ENCODE data around the gene CMIP.
"Not testable (repeated sequence)": the region's sequence is repeated elsewhere in the genome, so short reads cannot be mapped to it uniquely, and the experiment has no call there.

CMIP gene

DNA sequence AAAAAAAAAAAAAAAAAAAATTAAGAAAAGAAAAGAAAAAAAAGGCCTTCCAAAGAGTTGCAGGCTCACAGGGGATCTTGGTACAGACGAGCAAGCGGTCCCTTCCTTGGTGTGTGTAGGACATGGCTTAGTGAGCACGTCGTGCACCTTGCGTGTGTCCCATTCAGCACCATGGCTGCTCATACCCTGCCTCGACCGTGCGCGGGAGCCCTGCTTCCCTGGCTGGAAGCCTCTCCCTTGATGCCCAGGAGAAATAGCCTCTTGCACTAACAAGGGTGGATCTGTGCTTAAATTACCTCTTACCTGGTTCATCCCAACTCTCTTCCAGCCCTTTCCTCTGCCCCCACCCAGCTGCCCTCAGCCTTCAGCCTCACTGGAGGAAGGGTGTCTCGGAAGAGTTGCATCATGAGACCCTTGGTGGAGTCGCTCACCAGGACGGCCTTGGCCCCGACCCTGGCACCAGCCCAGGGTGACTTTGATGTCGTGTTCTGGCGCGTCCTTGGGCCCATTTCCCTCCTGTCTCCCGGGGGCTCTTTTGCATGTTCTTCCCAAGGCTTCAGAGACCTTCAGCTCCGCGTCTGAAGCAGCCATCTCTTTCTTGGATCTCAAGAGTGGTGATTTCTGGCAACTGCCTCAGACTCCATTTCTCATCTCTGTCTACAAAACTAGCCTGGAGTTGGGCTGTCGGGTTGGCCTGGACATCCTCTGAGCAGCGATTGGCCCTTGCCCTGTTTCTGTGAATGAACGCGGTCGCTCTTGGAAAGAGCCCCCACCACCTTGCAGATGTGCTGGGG, 127.2 kb downstream of the CMIP start:
- no peak for DNase-seq

GRCh38 chr16:81572386-81573144, 128.0 kb downstream of the CMIP start:
- no peak for DNase-seq

- no peak for DNase-seq
Observed at GRCh38 chr16:81573533-81574020, 129.0 kb downstream of the CMIP start.

- no peak for DNase-seq
Observed at GRCh38 chr16:81574168-81574567, 129.6 kb downstream of the CMIP start.

DNA sequence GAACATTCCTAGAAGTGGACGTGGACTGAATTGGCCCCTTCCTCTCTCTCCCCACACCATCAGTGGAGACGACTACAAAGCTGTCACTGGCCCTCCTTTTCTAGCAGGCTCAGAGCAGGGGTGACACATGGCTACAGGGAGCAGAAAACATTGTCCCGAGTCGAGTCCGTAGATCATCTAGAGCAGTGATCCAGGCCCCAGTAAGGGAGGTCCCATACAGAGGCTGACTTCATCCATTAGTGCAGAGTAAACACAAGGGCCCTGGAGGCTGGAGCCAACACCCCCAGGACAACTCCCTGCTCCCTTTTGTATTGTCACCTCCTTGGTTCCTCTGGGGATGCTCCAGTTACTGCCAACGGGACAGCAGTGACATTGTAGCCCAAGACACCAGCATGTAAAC, 130.7 kb downstream of the CMIP start:
- no peak for DNase-seq

DNA sequence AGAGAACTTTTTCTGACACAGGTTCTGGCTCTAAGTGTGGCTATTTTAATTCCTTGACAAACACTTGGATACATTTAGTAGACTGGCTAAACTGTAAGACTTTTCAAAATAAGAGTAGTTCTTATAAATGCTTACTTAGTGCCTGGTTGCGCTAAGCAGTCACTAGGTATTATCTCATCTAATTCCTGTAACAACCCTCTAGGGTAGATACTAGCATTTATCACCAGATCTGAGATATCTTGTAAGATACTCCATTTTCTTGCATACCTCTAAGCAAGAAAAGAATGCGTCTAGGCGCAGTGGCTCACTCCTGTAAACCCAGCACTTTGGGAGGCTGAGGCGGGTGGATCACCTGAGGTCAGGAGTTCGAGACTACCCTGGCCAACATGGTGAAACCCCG, 131.2 kb downstream of the CMIP start:
- no peak for DNase-seq

DNA sequence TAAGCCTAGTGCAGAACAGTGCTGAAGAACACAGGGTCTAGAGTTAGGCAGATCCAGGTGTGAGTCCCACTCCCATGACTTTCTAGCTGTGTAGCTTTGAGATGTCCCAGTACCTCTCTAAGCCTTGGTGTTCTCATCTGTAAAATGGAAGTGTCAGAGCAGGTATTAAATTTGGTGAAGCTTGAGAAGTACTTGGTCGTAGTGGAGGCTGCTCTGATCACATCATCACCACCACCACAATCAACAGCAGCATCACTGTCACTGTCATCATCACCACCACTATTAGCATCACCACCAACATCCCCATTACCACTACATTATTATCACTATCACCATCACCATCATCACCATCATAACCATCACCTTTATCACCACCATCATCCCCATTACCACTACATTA, 132.1 kb downstream of the CMIP start:
- no peak for DNase-seq

- DNase-seq = not testable (repeated sequence)
Observed at GRCh38 chr16:81577272-81577671, 132.7 kb downstream of the CMIP start.

- no peak for DNase-seq
Observed at GRCh38 chr16:81578076-81578475, 133.5 kb downstream of the CMIP start.

- DNase-seq = no peak
Observed at GRCh38 chr16:81578636-81579413, 134.2 kb downstream of the CMIP start.

DNA sequence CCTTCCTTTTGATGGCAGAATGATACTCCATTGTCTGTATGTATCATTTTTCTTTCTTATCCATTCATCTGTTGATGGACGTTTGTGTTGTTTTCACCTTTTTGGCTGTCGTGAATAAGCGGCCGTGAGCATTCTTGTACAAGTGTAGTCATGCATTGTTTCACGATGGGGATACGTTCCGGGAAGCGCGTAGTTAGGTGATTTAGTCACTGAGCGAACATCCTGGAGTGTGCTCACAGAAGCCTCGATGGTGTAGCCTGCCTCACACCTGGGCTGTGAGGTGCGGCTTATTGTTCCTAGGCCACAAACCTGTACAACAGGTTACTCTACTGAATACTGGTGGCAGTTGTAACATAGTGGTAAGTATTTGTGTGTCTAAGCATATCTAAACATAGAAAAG, 136.5 kb downstream of the CMIP start:
- DNase-seq = no peak

DNA sequence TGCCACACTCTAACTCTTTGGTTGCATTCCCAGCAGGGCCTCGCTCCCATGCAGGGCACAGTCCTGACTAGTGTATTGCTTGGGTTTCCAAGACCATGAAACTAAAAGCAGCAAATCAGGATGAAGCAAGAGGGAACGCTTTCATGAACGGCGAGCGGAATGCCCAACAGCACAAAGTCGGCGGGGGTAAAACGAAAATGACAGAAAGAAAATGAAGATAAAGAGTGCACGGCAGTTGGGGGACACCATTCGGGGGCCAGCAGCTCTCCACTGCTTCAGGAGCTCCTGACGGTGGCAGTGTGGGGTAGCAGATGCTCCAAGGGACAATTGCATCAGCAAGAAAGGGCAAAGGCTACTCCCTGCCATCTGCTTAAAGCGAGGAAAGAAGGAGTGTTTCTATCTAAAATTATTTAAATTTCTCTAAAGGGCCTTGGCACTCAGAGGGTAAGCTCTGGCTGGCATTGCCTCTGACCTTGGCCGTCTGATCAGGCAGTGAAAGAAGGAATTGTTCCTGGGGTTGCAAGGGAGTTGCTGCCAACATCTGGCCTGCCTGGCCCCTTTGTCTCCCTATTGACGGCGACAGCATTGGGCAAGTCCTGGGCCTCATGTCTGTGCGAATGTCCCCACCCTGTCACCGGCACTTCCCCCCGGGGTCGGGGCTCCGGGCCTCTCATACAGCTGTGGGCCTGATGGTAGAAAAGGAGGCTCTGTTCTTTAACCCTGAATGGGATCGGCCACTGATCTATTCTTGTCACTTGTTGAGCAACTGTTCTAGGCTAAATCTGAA, 138.2 kb downstream of the CMIP start:
- DNase-seq = no peak

DNA sequence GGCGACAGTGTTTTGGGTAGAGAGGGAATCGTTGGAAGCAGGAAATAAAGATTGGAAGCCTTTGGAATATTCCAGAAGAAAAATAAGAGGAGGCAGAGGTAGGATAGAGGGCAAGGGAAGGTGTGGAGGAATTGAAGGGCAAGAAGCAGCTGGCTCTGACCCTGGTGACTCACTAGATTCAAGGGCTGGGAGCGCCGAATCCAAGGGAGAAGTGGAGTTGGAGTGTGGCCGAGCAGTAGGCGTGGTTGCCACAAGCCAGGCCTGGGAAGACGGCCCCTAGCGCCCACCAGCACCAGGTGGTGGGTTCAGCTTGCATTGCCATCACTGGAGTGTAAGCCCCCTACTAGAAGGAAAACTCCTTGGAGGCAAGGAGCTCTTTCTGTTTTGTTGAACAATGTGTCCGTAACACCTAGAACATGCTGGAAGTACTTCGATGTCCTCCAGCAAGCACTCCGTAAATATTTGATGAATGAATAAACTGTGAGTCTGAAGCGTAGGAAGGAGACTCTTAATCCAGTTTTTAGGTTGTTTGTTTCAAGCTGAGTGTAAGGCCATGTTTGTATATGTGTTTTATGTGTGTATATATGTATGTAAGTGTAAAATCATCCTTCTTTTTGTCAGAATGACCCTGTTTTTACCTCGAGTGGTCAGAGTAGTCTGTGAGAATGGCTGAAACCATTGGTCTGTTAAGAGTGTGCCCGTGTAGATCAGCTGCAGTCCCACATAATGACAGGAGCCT, 139.5 kb downstream of the CMIP start:
- no peak for DNase-seq

GRCh38 chr16:81585785-81586184, 141.2 kb downstream of the CMIP start:
- DNase-seq = no peak

- no peak for DNase-seq
Observed at GRCh38 chr16:81586417-81586816, 141.8 kb downstream of the CMIP start.

- DNase-seq = no peak
Observed at GRCh38 chr16:81586977-81587625, 142.5 kb downstream of the CMIP start.

GRCh38 chr16:81587626-81588160, 143.1 kb downstream of the CMIP start:
- DNase-seq = no peak

DNA sequence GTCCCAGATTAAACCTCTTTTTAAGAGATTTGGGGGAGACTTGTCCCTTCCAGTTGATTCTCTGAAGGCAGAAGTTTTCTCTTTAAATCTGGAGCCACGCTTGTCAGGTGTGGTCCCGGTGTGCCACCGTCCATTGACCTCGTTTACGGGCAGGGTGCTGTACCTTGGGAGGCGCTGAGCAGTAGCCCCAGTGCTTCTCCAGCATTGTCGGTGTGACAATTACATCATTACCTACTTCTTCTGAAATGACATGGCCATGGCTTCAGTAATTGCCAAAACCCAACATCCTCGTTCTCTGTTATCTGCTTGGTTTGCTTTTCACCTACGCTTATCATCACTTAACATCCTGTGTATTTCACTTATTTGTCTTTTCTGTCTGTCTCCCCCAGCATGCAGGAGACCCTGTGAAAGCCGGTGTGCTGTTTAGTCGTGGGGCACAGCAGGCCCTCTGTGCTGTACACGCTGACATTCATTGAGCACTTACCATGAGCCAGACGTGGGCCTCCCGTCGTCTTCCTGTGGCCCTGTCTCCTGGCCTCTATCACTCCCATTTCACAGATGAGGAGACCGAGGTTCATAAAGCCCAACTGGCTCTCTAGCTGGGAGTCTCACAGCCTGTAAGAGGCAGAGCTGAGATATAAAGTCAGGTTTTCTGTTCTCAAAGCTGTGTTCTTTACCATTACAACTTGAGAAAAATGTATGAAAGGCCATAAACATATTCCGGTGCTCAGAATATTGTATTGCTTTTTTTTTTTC, 143.9 kb downstream of the CMIP start:
- DNase-seq = no peak

- no peak for DNase-seq
Observed at GRCh38 chr16:81589975-81590650, 145.5 kb downstream of the CMIP start.

All from central memory CD4-positive, alpha-beta T cell (primary cell).